Esophagus squamous epithelium (tissue), 5 donors: Measurements from ENCODE around the gene METAP1D. TPM values are rescaled to one million over a fixed set of nuclear protein-coding genes. Genes with fewer than 3 reads are reported as not detected.

Source experiments
- DNase-seq: peaks from one replicate; lab custom pipeline; 2025; lab: John Stamatoyannopoulos, UW
- H3K27ac ChIP-seq, 4 donors: fragments of 200-600 bp; sonication (generic); one replicate each; pipeline ENCODE4 v1.5.1; 2016 to 2019; ENCODE audit warnings: mild to moderate bottlenecking in 1 of 4
- H3K27me3 ChIP-seq, 4 donors: fragments of 200-600 bp; sonication (generic); 1 replicate in 3 of 4; 2 replicates in 1 of 4; pipeline versions ENCODE4 v1.5.1 to v1.6.0; 2017 to 2021; ENCODE audit warnings: antibody characterized with exemption in 1 of 4
- H3K36me3 ChIP-seq, 3 donors: fragments of 200-600 bp; sonication (generic); one replicate each; pipeline ENCODE4 v1.5.1; 2016 to 2019
- H3K4me1 ChIP-seq, 3 donors: fragments of 200-600 bp; sonication (generic); one replicate each; pipeline ENCODE4 v1.5.1; 2017 to 2019
- H3K4me3 ChIP-seq, 4 donors: fragments of 200-600 bp; sonication (generic); 1 replicate in 3 of 4; 2 replicates in 1 of 4; pipeline ENCODE4 v1.5.1; 2016 to 2019; ENCODE audit warnings: mild to moderate bottlenecking in 2 of 4, moderate library complexity in 1 of 4
- H3K9me3 ChIP-seq, 3 donors: fragments of 200-600 bp; sonication (generic); one replicate each; pipeline ENCODE4 v1.5.1; 2016 to 2019
- POLR2A ChIP-seq, 4 donors: fragments of 450-650 bp; IDR thresholded peaks; one replicate each; pipeline ENCODE4 v1.6.1; 2017; ENCODE audit warnings: antibody characterized with exemption in 4 of 4, mild to moderate bottlenecking in 4 of 4, moderate library complexity in 3 of 4
- WGBS, 2 donors: methylation state at CpG; one replicate each; pipeline ENCODE4 v1.1.5; 2018; 5-methylcytosine and 5-hydroxymethylcytosine counted together
- intact Hi-C: fragments of 100-400 bp; cut with DNase I; formaldehyde crosslinking; loops from one replicate; pipeline ENCODE4 v1.15.0; 2022
- total RNA-seq, 4 donors: library from RNA; depleted of rRNA; stranded (reverse); fragments of >200 nt; gene quantifications; one replicate each; pipeline ENCODE4 v1.1.0, GENCODE V29; 2016
- TF ChIP-seq, protein P1 (sequence below), 6 experiments: fragments of 450-650 bp in 4 of 6; fragments of 200-600 bp in 2 of 6; sonication (generic) in 2 of 6; IDR thresholded peaks; one replicate each; pipeline ENCODE4 v1.5.1; 2016 to 2019; ENCODE audit warnings: antibody characterized with exemption in 6 of 6, mild to moderate bottlenecking in 4 of 6, moderate library complexity in 4 of 6
- donor health status: DM: yes; HTN: yes; CAD: no.

Gene METAP1D
- total RNA-seq, 4 donors from 2014 or later: 2.4 to 7.1 (median 5.7) TPM

DNA sequence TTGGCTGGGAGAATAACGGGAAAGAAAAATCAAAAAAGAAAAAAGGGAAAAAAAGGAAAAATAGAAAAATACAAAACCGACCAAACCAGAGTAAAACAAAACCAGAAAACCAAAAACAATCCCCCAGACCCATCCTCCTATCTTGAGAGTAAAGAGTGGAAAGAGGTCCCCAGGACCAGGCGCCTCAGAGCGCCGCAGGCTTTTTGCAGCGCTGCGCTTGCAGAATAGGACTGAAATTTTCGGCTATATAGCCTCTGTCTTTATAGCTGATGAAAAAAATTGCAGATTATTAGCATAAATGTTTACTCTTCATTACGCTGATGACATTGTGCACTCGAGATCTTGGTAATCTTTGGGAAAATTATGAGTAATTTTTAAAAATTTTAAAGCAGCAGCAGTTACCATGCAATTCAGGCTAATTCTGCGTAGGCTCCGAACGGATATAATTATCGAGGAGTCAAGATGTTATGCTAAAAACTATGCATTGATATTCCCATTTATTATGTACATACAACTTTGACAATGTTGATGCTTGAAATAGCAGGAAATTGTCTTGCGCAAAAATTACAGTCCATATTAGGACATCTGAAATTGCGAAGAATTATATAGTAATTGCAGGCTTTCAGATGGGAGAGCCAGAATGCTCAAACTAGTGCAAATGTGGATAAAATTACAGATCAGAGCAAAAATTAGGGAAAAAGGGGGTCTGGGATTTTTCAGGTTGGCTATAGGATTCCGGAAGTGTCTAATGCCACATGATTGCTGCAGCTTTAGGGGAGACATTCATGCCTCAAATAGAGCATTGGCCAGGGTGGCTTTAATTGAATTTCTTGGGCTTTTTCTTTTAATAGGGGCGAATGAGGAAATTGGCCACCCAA lies 93.9 kb downstream of the METAP1D start:
- TF ChIP-seq POLR2A (IDR thresholded peaks at IDR 0.05): no peak
- TF ChIP-seq, protein P1, sequence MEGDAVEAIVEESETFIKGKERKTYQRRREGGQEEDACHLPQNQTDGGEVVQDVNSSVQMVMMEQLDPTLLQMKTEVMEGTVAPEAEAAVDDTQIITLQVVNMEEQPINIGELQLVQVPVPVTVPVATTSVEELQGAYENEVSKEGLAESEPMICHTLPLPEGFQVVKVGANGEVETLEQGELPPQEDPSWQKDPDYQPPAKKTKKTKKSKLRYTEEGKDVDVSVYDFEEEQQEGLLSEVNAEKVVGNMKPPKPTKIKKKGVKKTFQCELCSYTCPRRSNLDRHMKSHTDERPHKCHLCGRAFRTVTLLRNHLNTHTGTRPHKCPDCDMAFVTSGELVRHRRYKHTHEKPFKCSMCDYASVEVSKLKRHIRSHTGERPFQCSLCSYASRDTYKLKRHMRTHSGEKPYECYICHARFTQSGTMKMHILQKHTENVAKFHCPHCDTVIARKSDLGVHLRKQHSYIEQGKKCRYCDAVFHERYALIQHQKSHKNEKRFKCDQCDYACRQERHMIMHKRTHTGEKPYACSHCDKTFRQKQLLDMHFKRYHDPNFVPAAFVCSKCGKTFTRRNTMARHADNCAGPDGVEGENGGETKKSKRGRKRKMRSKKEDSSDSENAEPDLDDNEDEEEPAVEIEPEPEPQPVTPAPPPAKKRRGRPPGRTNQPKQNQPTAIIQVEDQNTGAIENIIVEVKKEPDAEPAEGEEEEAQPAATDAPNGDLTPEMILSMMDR (IDR thresholded peaks at IDR 0.05): no peak
- no peak overlapping the region for H3K4me3 ChIP-seq
- DNase-seq: no peak
- H3K9me3 ChIP-seq: no peaks in the 10 kb centered on the region
- H3K27ac ChIP-seq: no peak overlapping the region
- H3K27me3 ChIP-seq: peaks cover 61 to 100% (median 92%) of the 10 kb centered on the region in 4 donors
- 22 to 26% methylated on average over 17 to 18 of the region's 18 CpGs for WGBS, 2 donors
- H3K36me3 ChIP-seq: no peaks in the 10 kb centered on the region
- peaks cover 31 to 65% (median 37%) of the 10 kb centered on the region in 3 donors for H3K4me1 ChIP-seq
- intact Hi-C loops: no loop called here

DNA sequence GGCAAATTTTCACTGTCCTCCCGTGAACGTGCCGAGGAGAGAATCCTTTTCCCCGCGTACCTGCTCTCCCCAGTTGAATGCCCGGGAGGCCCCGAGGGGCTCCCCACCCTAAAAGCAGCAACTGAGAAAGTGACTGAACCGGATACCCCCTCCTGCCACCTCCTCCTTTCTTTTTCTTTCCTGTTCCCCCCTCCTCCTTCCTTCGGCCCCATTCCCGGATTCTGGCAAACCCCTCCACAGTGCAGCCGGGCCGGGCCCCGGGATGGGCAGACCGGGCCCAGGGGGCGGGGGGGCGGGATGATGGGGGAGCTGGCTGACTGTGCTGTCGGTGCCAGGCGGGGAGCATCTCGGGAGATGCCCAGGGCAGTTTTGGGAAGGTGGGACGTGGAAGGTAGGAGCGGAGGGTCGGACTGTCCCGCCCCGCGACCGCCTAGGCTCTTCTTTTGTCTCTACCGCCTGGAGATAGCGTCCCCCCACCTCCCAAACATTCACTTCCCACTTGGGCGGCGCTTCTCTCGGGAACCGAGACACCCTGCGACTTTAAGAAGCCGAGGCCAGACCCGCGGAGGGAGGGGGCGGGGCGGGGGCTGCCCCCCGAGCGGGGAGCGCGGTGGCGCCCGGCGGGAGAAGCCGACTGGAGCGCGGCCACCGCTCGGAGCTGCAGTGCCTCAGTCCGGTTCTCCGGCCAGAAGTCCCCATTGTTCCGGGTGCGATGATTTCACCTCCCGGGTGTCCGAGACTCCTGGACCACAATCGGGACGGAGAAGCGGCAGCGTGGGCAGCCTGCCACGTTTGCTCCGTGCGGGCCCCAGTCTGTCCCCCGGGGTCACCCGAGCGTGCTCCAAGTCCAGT lies 94.8 kb downstream of the METAP1D start:
- Histone ChIP-seq H3K4me1 (peaks cover 36 to 68% (median 45%) of the 10 kb centered on the region in 3 donors), H3K4me3 (peak overlapping the region; percentile 14 to 65 (median 38))

DNA sequence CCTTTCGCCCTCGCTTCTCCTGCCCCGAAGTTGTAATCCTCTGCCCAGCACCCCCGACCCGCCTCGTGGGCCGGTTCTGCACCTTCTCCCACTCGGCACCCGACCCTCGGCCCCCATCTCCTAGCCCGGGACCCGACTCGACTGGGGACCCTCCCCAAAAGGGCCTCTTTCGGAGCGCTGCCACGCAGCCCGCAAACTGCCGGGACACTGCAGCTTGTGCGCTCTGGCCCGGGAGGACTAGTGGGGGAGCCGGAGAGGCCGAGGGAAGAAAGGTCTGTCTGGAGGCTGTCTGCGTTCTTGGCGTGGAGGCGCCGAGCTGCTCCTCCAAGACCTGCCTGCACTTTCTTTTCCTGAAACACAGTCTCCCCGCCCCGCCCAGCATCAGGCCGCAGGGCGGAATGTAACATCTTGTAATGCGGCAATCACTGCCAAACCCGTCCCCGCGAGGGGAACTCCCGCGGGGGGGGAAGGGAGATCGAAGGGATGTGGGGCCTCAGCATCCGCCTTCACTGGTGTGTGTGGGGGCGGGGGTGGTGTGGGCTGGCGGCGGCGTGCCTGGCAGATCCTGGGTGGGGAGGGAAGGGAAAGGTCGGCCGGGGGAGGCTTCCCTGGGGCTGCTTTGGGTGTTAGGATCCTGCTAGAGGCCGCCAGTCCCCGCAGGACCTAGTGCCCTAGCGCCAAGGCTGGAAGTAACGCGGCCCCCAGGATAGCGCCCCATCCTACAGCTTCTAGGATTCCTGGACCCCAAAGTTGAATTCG lies 95.6 kb downstream of the METAP1D start:
- DNase-seq: no peak
- Histone ChIP-seq H3K4me3 (peak overlapping the region; percentile 14 to 65 (median 38)), H3K9me3 (no peaks in the 10 kb centered on the region), H3K4me1 (peaks cover 43 to 71% (median 52%) of the 10 kb centered on the region in 3 donors), H3K27me3 (peaks cover 63 to 100% (median 94%) of the 10 kb centered on the region in 4 donors), H3K36me3 (no peaks in the 10 kb centered on the region), H3K27ac (peak overlapping the region in 1 of 4 donors; percentile 39)
- intact Hi-C loops: no loop called here
- TF ChIP-seq, protein P1 (IDR thresholded peaks at IDR 0.05): no peak
- TF ChIP-seq POLR2A (IDR thresholded peaks at IDR 0.05): no peak
- WGBS, 2 donors: 2 to 3% methylated on average over 9 to 17 of the region's 51 CpGs

More for the DNA sequence above, 94.8 kb downstream of the METAP1D start:
- Histone ChIP-seq H3K27ac (peak overlapping the region in 1 of 4 donors; percentile 39), H3K36me3 (no peaks in the 10 kb centered on the region), H3K9me3 (no peaks in the 10 kb centered on the region), H3K27me3 (peaks cover 63 to 100% (median 94%) of the 10 kb centered on the region in 4 donors)
- intact Hi-C loops: no loop called here
- no peak for TF ChIP-seq POLR2A (IDR thresholded peaks at IDR 0.05)
- TF ChIP-seq, protein P1 (IDR thresholded peaks at IDR 0.05): no peak
- 5% methylated on average over 8 to 18 of the region's 66 CpGs for WGBS, 2 donors
- no peak for DNase-seq

DNA sequence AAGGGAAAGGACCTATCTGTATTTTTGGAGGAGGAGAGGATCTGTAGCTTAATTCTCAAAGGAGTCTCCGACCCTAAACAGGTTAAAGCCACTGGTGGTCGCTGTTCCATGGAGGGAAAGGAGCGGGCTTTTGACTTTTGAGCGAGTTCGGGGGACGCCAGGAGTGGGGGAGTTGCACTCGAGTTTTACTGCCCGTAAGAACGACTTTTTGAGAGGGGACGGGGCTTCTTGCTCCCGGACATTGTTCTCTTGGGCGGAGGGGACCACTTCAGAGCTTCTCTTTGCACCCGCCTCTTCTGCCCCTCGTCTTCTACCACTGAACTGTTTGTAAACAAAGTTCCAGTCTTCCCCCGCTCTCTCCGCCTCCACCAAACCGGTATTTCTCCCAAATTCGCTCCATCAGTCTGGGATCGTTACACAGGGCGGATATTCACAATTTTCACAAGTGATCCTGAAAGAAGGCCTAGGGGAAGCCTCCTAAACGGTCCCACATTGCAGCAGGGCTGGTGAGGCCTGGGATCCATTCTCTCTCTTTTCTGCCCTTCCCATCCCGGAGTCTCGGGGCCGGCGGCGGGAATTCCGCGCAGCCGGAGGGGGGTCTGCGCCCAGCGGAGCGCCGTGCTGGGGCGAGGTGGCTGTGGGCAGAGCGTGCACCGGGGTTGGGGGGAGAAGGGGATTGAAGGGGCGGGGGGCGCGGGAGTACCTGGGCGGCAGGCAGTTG lies 96.3 kb downstream of the METAP1D start:
- Histone ChIP-seq H3K27ac (no peak overlapping the region), H3K4me3 (peak overlapping the region in 3 of 4 donors; percentile 31 to 65 (median 44)), H3K27me3 (peaks cover 67 to 100% (median 93%) of the 10 kb centered on the region in 4 donors), H3K4me1 (peaks cover 49 to 73% (median 60%) of the 10 kb centered on the region in 3 donors), H3K36me3 (no peaks in the 10 kb centered on the region), H3K9me3 (no peaks in the 10 kb centered on the region)
- WGBS, 2 donors: 4 to 8% methylated on average over 16 to 20 of the region's 40 CpGs
- DNase-seq: no peak
- intact Hi-C loops: no loop called here
- TF ChIP-seq POLR2A (IDR thresholded peaks at IDR 0.05): no peak
- TF ChIP-seq, protein P1 (IDR thresholded peaks at IDR 0.05): no peak
